Measurements from ENCODE around the gene ST7. TPM values are rescaled to one million over a fixed set of nuclear protein-coding genes. Genes with fewer than 3 reads are reported as not detected.

ST7 gene
- total and polyA plus RNA-seq, 2 donors (not counting 1 experiment from before 2014, with no cell fraction given): 2.3 to 4.6 TPM

GRCh38 chr7:117006907-117007684 is 53.8 kb downstream of the ST7 start:
- H3K79me2 ChIP-seq (ENCODE audit: control insufficient read depth, insufficient read depth, low read length): no peaks in the 10 kb centered on the region
- no peaks in the 10 kb centered on the region for H3K9me3 Mint-ChIP-seq (ENCODE audit: insufficient read depth)
- ChIA-PET POLR2A (no interaction called here), CTCF (interaction anchor here (1.0 to 1.3 kb wide), 4 partner anchors 17 to 415 kb away, joined by 3 to 5 read pairs (median 4); no protein-coding TSS in a partner anchor)
- H3K36me3 ChIP-seq (replicated peaks in 1 of 2; ENCODE audit: control extremely low read depth in 1 of 2, control insufficient read depth in 1 of 2, extremely low read depth in 1 of 2, insufficient read depth in 2 of 2, low read length in 1 of 2): no peaks in the 10 kb centered on the region
- H3K27me3 Mint-ChIP-seq: no peaks in the 10 kb centered on the region
- no peak overlapping the region for H3K9ac ChIP-seq (ENCODE audit: low read length)
- no peak overlapping the region for H3K4me2 ChIP-seq (replicated peaks; ENCODE audit: low read depth, low read length, poor library complexity, severe bottlenecking)
- no peak overlapping the region for H2AFZ ChIP-seq (ENCODE audit: insufficient read depth, low read depth, low read length, poor library complexity, severe bottlenecking)
- intact Hi-C loops (cut with micrococcal nuclease): no loop called here
- H3K9me3 ChIP-seq (ENCODE audit: control extremely low read depth in 1 of 3, control insufficient read depth in 2 of 3, insufficient read depth in 1 of 3, low read length in 2 of 3): no peaks in the 10 kb centered on the region
- no peak overlapping the region for H3K4me3 Mint-ChIP-seq
- no peak for DNase-seq
- no peak overlapping the region for H3K27ac Mint-ChIP-seq
- H3K4me1 Mint-ChIP-seq: peaks cover 31% of the 10 kb centered on the region
- no peak overlapping the region for H3K27ac ChIP-seq (ENCODE audit: low read length in 2 of 2)
- no peak for ATAC-seq (ENCODE audit: low read depth)
- H3K4me3 ChIP-seq (ENCODE audit: control extremely low read depth in 1 of 5, extremely low read depth in 1 of 5, insufficient read depth in 1 of 5, low read depth in 2 of 5, low read length in 4 of 5): no peak overlapping the region
- 60% methylated on average over 1 of the region's 5 CpGs for WGBS (ENCODE audit: insufficient coverage)
- no peak for TF ChIP-seq CTCF (IDR thresholded peaks at IDR 0.05)
- TF ChIP-seq EZH2 (IDR thresholded peaks at IDR 0.05; ENCODE audit: borderline replicate concordance, insufficient read depth, low read depth, low read length, poor library complexity, severe bottlenecking): no peak
- H3K4me1 ChIP-seq (ENCODE audit: control insufficient read depth in 2 of 2, insufficient read depth in 2 of 2, low read length in 2 of 2): peaks cover 25 to 30% of the 10 kb centered on the region in 2 donors
- H4K20me1 ChIP-seq (ENCODE audit: control insufficient read depth, insufficient read depth, low read length, poor library complexity, severe bottlenecking): no peaks in the 10 kb centered on the region
- no peaks in the 10 kb centered on the region for H3K27me3 ChIP-seq (replicated peaks in 1 of 4; ENCODE audit: control extremely low read depth in 1 of 4, control insufficient read depth in 3 of 4, insufficient read depth in 4 of 4, low read length in 3 of 4)
